CD4-positive, alpha-beta T cell (primary cell): ENCODE data around the gene CD247. TPM values are rescaled to one million over a fixed set of nuclear protein-coding genes. Genes with fewer than 3 reads are reported as not detected.
A peak's percentile ranks its signal among the peaks of the same experiment; 100 is the strongest.

Experiments used
- ATAC-seq: fragments of 200-7000 bp; cut with Tn5 transposase; one replicate; pipeline ENCODE4 v1.10.0; 2022; ENCODE audit warnings: mild to moderate bottlenecking; ENCODE audit not compliant: poor library complexity
- CTCF ChIA-PET: fragments of 350-600 bp; sonication (Branson Sonifier 250); formaldehyde crosslinking; loops from one replicate; lab custom pipeline; 2021; ENCODE audit warnings: antibody characterized with exemption, inconsistent platforms; lab: Charles Lee
- POLR2A ChIA-PET: fragments of 350-600 bp; sonication (Branson Sonifier 250); formaldehyde crosslinking; loops from one replicate; lab custom pipeline; 2021; ENCODE audit warnings: antibody characterized with exemption, inconsistent platforms; lab: Charles Lee
- DNase-seq, 14 experiments: peaks; one replicate each; pipeline ENCODE4 v3.0.0-alpha.2; 2013 to 2020; ENCODE audit warnings: mixed read lengths in 2 of 14
- H3K27ac ChIP-seq, 2 donors: one replicate each; pipeline versions ENCODE4 v1.5.1 to v1.7.0; 2013; ENCODE audit warnings: low read length in 2 of 2, low read depth in 1 of 2, mild to moderate bottlenecking in 1 of 2
- H3K27me3 ChIP-seq, 2 experiments: 1 replicate in 1 of 2; 2 replicates in 1 of 2; pipeline versions ENCODE4 v1.6.1 to v1.7.0; 2013; ENCODE audit warnings: low read length in 2 of 2, control low read depth in 1 of 2, mild to moderate bottlenecking in 1 of 2, moderate library complexity in 1 of 2; ENCODE audit not compliant: insufficient read depth in 2 of 2, control insufficient read depth in 1 of 2
- H3K36me3 ChIP-seq: one replicate; pipeline ENCODE4 v1.6.1; 2013; ENCODE audit warnings: low read length, control low read depth; ENCODE audit not compliant: insufficient read depth
- H3K4me1 ChIP-seq: one replicate; pipeline ENCODE4 v1.6.1; 2013; ENCODE audit warnings: low read length, control low read depth; ENCODE audit not compliant: insufficient read depth
- H3K4me3 ChIP-seq: one replicate; pipeline ENCODE4 v1.5.1; 2013; ENCODE audit warnings: mild to moderate bottlenecking, low read length, moderate library complexity
- H3K9me3 ChIP-seq, 2 experiments: 1 replicate in 1 of 2; 2 replicates in 1 of 2; pipeline versions ENCODE4 v1.6.1 to v1.7.0; 2013; ENCODE audit warnings: low read length in 2 of 2, mild to moderate bottlenecking in 2 of 2, control low read depth in 1 of 2, moderate library complexity in 1 of 2; ENCODE audit not compliant: control insufficient read depth in 1 of 2, insufficient read depth in 1 of 2
- H3K27ac Mint-ChIP-seq: one replicate; pipeline ENCODE4 v1.8.0; 2020; ENCODE audit warnings: mixed read lengths
- H3K27me3 Mint-ChIP-seq: one replicate; pipeline ENCODE4 v1.8.0; 2021; ENCODE audit warnings: mixed read lengths
- H3K36me3 Mint-ChIP-seq: one replicate; pipeline ENCODE4 v1.8.0; 2021; ENCODE audit warnings: low read depth, mixed read lengths
- H3K4me1 Mint-ChIP-seq: one replicate; pipeline ENCODE4 v1.8.0; 2021; ENCODE audit warnings: low read depth, mixed read lengths
- H3K4me3 Mint-ChIP-seq: one replicate; pipeline ENCODE4 v1.8.0; 2020; ENCODE audit warnings: mild to moderate bottlenecking, mixed read lengths
- H3K9me3 Mint-ChIP-seq: one replicate; pipeline ENCODE4 v1.8.0; 2020; ENCODE audit warnings: mixed read lengths
- CTCF ChIP-seq: fragments of 200-600 bp; IDR thresholded peaks from one replicate; pipeline ENCODE4 v1.8.0; 2022; ENCODE audit warnings: antibody characterized with exemption, mild to moderate bottlenecking
- intact Hi-C, 2 experiments: fragments of 100-400 bp; cut with DNase I in 1 of 2; cut with micrococcal nuclease in 1 of 2; formaldehyde crosslinking; loops; one replicate each; pipeline versions ENCODE4 v1.15.1 to v1.9.0; 2023 to 2025; cut with DNase I, micrococcal nuclease
- total RNA-seq, 174 experiments: library from RNA in 2 of 174; stranded (reverse) in 2 of 174; gene quantifications; one replicate each; pipeline ENCODE4 v1.2.3 and lab custom pipeline; 2021 to 2026

CD247 gene
- total RNA-seq, 2 experiments from 2014 or later = 355 to 378 TPM

GRCh38 chr1:167548059-167548932 lies 30.0 kb upstream of the CD247 start:
- no peak for TF ChIP-seq CTCF
- no peaks in the 10 kb centered on the region for H3K27me3 ChIP-seq
- no peaks in the 10 kb centered on the region for H3K9me3 Mint-ChIP-seq
- ATAC-seq (no peak), DNase-seq (peak in 1 of 14 experiments; percentile 43)
- no peaks in the 10 kb centered on the region for H3K9me3 ChIP-seq
- H3K27ac ChIP-seq = peak overlapping the region in 1 of 2 donors; percentile 13
- no peak overlapping the region for H3K4me3 ChIP-seq
- H3K36me3 Mint-ChIP-seq = peaks cover 38% of the 10 kb centered on the region
- peak overlapping the region; percentile 1 for H3K4me3 Mint-ChIP-seq
- ChIA-PET CTCF (no interaction called here), POLR2A (interaction anchor here (0.6 kb wide), 1 partner anchor 21 kb away, joined by 3 read pairs; no protein-coding TSS in a partner anchor)
- H3K4me1 ChIP-seq = peaks cover 11% of the 10 kb centered on the region
- H3K36me3 ChIP-seq = peaks cover 14% of the 10 kb centered on the region
- H3K4me1 Mint-ChIP-seq = peaks cover 39% of the 10 kb centered on the region
- no peak overlapping the region for H3K27ac Mint-ChIP-seq
- no peaks in the 10 kb centered on the region for H3K27me3 Mint-ChIP-seq
- intact Hi-C loops = no loop called here

GRCh38 chr1:167546935-167547334 lies 28.6 kb upstream of the CD247 start:
- Histone ChIP-seq H3K27me3 (no peaks in the 10 kb centered on the region), H3K27ac (no peak overlapping the region), H3K4me1 (no peaks in the 10 kb centered on the region), H3K4me3 (no peak overlapping the region), H3K9me3 (no peaks in the 10 kb centered on the region), H3K36me3 (peaks cover 16% of the 10 kb centered on the region)
- intact Hi-C loops = no loop called here
- ATAC-seq (no peak), DNase-seq (no peak)
- H3K27ac Mint-ChIP-seq = no peak overlapping the region
- POLR2A ChIA-PET = no interaction called here
- peaks cover 32% of the 10 kb centered on the region for H3K4me1 Mint-ChIP-seq
- H3K36me3 Mint-ChIP-seq = peaks cover 41% of the 10 kb centered on the region
- CTCF ChIA-PET = no interaction called here
- no peak for TF ChIP-seq CTCF
- no peak overlapping the region for H3K4me3 Mint-ChIP-seq
- no peaks in the 10 kb centered on the region for H3K27me3 Mint-ChIP-seq
- no peaks in the 10 kb centered on the region for H3K9me3 Mint-ChIP-seq

DNA sequence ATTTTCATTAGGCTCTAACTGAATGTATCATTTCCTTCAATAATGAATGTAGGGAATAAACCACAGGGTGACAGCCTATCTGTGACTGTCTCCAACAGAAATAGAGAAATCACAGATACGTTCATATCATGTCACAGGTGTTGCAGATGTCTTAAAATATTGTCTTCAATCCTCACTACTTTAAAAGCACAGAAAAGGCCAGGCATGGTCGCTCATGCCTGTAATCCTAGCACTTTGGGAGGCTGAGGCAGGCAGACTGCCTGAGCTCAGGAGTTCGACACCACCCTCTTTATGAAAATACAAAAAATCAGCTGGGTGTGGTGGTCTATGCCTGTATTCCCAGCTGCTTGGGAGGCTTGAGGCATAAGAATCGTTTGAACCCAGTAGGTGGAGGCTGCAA lies 27.0 kb upstream of the CD247 start:
- no peak overlapping the region for H3K4me3 Mint-ChIP-seq
- H3K4me1 ChIP-seq = no peaks in the 10 kb centered on the region
- no peaks in the 10 kb centered on the region for H3K9me3 ChIP-seq
- no peak overlapping the region for H3K27ac ChIP-seq
- no peak overlapping the region for H3K27ac Mint-ChIP-seq
- ATAC-seq (no peak), DNase-seq (no peak)
- no peaks in the 10 kb centered on the region for H3K27me3 Mint-ChIP-seq
- intact Hi-C loops = no loop called here
- ChIA-PET POLR2A (no interaction called here), CTCF (no interaction called here)
- TF ChIP-seq CTCF = no peak
- H3K36me3 Mint-ChIP-seq = peaks cover 54% of the 10 kb centered on the region
- no peak overlapping the region for H3K4me3 ChIP-seq
- no peaks in the 10 kb centered on the region for H3K27me3 ChIP-seq
- H3K36me3 ChIP-seq = peaks cover 16% of the 10 kb centered on the region
- H3K9me3 Mint-ChIP-seq = no peaks in the 10 kb centered on the region
- H3K4me1 Mint-ChIP-seq = peaks cover 24% of the 10 kb centered on the region
